HEK293T (cell line): ENCODE data around the gene RAET1G.

Experiments used
- CTCF ChIA-PET: fragments of 350-600 bp; formaldehyde crosslinking; extraction: SDS; loops from one replicate; lab custom pipeline; 2021; ENCODE audit warnings: antibody characterized with exemption, inconsistent platforms; lab: Yijun Ruan, JAX
- POLR2A ChIA-PET: fragments of 350-600 bp; formaldehyde crosslinking; extraction: SDS; loops from one replicate; lab custom pipeline; 2020; ENCODE audit warnings: antibody characterized with exemption, inconsistent platforms; lab: Yijun Ruan, JAX
- DNase-seq: peaks from one replicate; pipeline ENCODE4 v3.0.0; 2012; ENCODE audit warnings: mixed read lengths; ENCODE audit errors: extremely low spot score
- ARNT ChIP-seq: fragments of 450-650 bp; IDR thresholded peaks from 2 replicates; pipeline ENCODE4 v1.6.1; 2017; ENCODE audit warnings: mild to moderate bottlenecking
- BHLHE40 ChIP-seq: fragments of 450-650 bp; IDR thresholded peaks from 2 replicates; pipeline ENCODE4 v1.6.1; 2016; ENCODE audit warnings: mild to moderate bottlenecking, moderate library complexity, borderline replicate concordance
- CTBP1 ChIP-seq: fragments of 450-650 bp; IDR thresholded peaks from 2 replicates; pipeline ENCODE4 v1.6.1; 2016; ENCODE audit warnings: borderline replicate concordance
- ELF4 ChIP-seq: fragments of 450-650 bp; IDR thresholded peaks from 2 replicates; pipeline ENCODE4 v1.6.1; 2017; ENCODE audit warnings: antibody characterized with exemption
- FOXA1 ChIP-seq: fragments of 450-650 bp; IDR thresholded peaks from 2 replicates; pipeline ENCODE4 v1.6.1; 2016; ENCODE audit warnings: mild to moderate bottlenecking
- FOXK2 ChIP-seq: fragments of 450-650 bp; IDR thresholded peaks from 2 replicates; pipeline ENCODE4 v1.6.1; 2016; ENCODE audit warnings: mild to moderate bottlenecking
- FOXM1 ChIP-seq: fragments of 450-650 bp; IDR thresholded peaks from 2 replicates; pipeline ENCODE4 v1.6.1; 2017; ENCODE audit warnings: mild to moderate bottlenecking, borderline replicate concordance
- HDGF ChIP-seq: fragments of 450-650 bp; IDR thresholded peaks from 2 replicates; pipeline ENCODE4 v1.6.1; 2017; ENCODE audit warnings: antibody characterized with exemption, borderline replicate concordance
- L3MBTL2 ChIP-seq: fragments of 450-650 bp; conservative IDR thresholded peaks from 2 replicates; pipeline ENCODE4 v1.6.1; 2016; ENCODE audit warnings: mild to moderate bottlenecking
- LEF1 ChIP-seq: fragments of 450-650 bp; IDR thresholded peaks from 2 replicates; pipeline ENCODE4 v1.6.1; 2017; ENCODE audit warnings: mild to moderate bottlenecking, borderline replicate concordance
- NFRKB ChIP-seq: fragments of 450-650 bp; IDR thresholded peaks from 2 replicates; pipeline ENCODE4 v1.6.1; 2016; ENCODE audit warnings: mild to moderate bottlenecking, moderate library complexity
- PKNOX1 ChIP-seq: fragments of 450-650 bp; IDR thresholded peaks from 2 replicates; pipeline ENCODE4 v1.6.1; 2016
- SP1 ChIP-seq: fragments of 450-650 bp; IDR thresholded peaks from 2 replicates; pipeline ENCODE4 v1.6.1; 2017
- SUZ12 ChIP-seq: fragments of 450-650 bp; IDR thresholded peaks from 2 replicates; pipeline ENCODE4 v1.6.1; 2016; ENCODE audit warnings: mild to moderate bottlenecking
- TARDBP ChIP-seq: fragments of 450-650 bp; IDR thresholded peaks from 2 replicates; pipeline ENCODE4 v1.6.1; 2016
- ZNF384 ChIP-seq: fragments of 450-650 bp; IDR thresholded peaks from 2 replicates; pipeline ENCODE4 v1.6.1; 2016

RAET1G gene

GRCh38 chr6:149964308-149965193, 41.6 kb upstream of the RAET1G start:
- DNase-seq, result no peak
- POLR2A ChIA-PET, result interaction anchor here (0.7 to 1.1 kb wide), 2 partner anchors 10 to 25 kb away, joined by 3 to 6 read pairs; no protein-coding TSS in a partner anchor
- CTCF ChIA-PET, result interaction anchor here (1.0 kb wide), 1 partner anchor 43 kb away, joined by 3 read pairs; no protein-coding TSS in a partner anchor
- no peak for TF ChIP-seq SP1
- no peak for TF ChIP-seq NFRKB
- TF ChIP-seq CTBP1, result no peak
- no peak for TF ChIP-seq FOXA1
- no peak for TF ChIP-seq TARDBP
- no peak for TF ChIP-seq ARNT
- TF ChIP-seq HDGF, result no peak
- TF ChIP-seq PKNOX1, result no peak

GRCh38 chr6:149963462-149964307, 40.8 kb upstream of the RAET1G start, which contains the start of gene ULBP1:
Gene ULBP1 (plus strand): TSS chr6:149963943. CDS start chr6:149964050, 107 bp downstream.
- DNase-seq, result peak; percentile 76
- no peak for TF ChIP-seq ELF4
- TF ChIP-seq TARDBP, result no peak
- no peak for TF ChIP-seq HDGF
- TF ChIP-seq SUZ12, result no peak
- TF ChIP-seq ZNF384, result no peak
- TF ChIP-seq CTBP1, result no peak
- peak; percentile 85 for TF ChIP-seq ARNT
- TF ChIP-seq PKNOX1, result peak; percentile 94
- peak; percentile 93 for TF ChIP-seq L3MBTL2
- no peak for TF ChIP-seq FOXA1
- TF ChIP-seq NFRKB, result no peak
- TF ChIP-seq FOXM1, result no peak
- POLR2A ChIA-PET, result interaction anchor here (1.1 kb wide), 1 partner anchor 26 kb away, joined by 6 read pairs; no protein-coding TSS in a partner anchor
- CTCF ChIA-PET, result interaction anchor here (0.7 to 1.0 kb wide), 2 partner anchors 44 to 112 kb away, joined by 3 read pairs; no protein-coding TSS in a partner anchor

GRCh38 chr6:149963212-149963461, 40.2 kb upstream of the RAET1G start:
- TF ChIP-seq L3MBTL2, result no peak
- TF ChIP-seq FOXA1, result no peak
- no peak for TF ChIP-seq LEF1
- no peak for TF ChIP-seq FOXM1
- TF ChIP-seq BHLHE40, result no peak
- no peak for TF ChIP-seq ZNF384
- CTCF ChIA-PET, result no interaction called here
- POLR2A ChIA-PET, result no interaction called here
- DNase-seq, result peak; percentile 33

GRCh38 chr6:149962461-149963211, 39.7 kb upstream of the RAET1G start:
- TF ChIP-seq FOXM1, result no peak
- TF ChIP-seq BHLHE40, result no peak
- TF ChIP-seq NFRKB, result no peak
- TF ChIP-seq PKNOX1, result no peak
- TF ChIP-seq L3MBTL2, result no peak
- TF ChIP-seq LEF1, result no peak
- no peak for TF ChIP-seq HDGF
- no peak for TF ChIP-seq SUZ12
- no peak for TF ChIP-seq ZNF384
- no peak for TF ChIP-seq FOXA1
- no peak for TF ChIP-seq SP1
- TF ChIP-seq ELF4, result no peak
- no peak for TF ChIP-seq CTBP1
- no peak for TF ChIP-seq TARDBP
- no peak for TF ChIP-seq FOXK2
- TF ChIP-seq ARNT, result no peak
- POLR2A ChIA-PET, result no interaction called here
- DNase-seq, result no peak
- CTCF ChIA-PET, result interaction anchor here (0.6 to 1.3 kb wide), 3 partner anchors 10 to 936 kb away, joined by 3 to 5 read pairs (median 4); no protein-coding TSS in a partner anchor

GRCh38 chr6:149961728-149962425, 39.0 kb upstream of the RAET1G start:
- ChIA-PET CTCF (interaction anchor here (0.6 to 1.3 kb wide), 6 partner anchors 9 to 935 kb away, joined by 3 to 6 read pairs (median 4); no protein-coding TSS in a partner anchor), POLR2A (no interaction called here)
- peak; percentile 89 for TF ChIP-seq ZNF384
- no peak for TF ChIP-seq SP1
- DNase-seq, result peak; percentile 39
